ENCODE measurements around the gene PRKCE. TPM values are rescaled to one million over a fixed set of nuclear protein-coding genes. Genes with fewer than 3 reads are reported as not detected.

Gene PRKCE
- polyA plus RNA-seq, 1 experiment: 16.7 TPM

DNA sequence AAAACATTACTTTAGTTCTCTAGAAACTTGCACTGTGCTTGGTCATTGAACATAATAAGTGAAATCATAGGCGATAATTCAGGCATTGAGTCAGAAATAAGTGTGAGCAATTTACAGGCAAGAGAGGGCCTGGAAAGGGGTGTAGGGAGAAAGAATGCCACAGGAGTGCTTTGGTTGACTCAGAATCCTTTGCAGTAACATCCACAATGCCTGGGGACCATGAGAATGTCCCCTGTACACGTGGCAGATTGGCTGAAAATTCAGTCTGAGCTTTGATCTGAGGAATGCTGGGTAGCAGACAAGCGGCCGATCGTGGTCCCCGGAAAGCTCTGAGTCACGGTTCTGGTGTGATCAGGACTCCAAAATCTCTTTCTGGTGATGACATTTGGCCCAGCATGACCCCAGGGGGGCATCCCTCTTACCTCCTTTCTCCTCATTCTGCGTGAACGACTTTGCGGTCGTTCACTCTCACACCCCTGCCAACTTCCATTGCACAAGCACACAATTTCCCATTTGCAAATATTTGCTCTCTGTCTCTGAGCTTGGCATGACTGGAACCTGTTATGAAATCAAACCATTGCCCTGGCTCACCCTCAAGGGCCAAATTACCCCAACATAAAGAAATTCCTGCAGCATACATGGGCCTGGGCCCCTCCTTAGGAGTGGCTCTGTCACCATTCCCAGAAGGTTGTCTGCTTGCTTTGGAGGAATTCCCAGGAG, 340.7 kb downstream of the PRKCE start:
- no peaks in the 10 kb centered on the region for H3K9me3 ChIP-seq (ENCODE audit: control insufficient read depth, insufficient read depth, low read length)
- no peak for DNase-seq (ENCODE audit: low read depth, low spot score)
- H3K27me3 ChIP-seq (ENCODE audit: control insufficient read depth, insufficient read depth, low read length): no peaks in the 10 kb centered on the region
- TF ChIP-seq, protein P1, sequence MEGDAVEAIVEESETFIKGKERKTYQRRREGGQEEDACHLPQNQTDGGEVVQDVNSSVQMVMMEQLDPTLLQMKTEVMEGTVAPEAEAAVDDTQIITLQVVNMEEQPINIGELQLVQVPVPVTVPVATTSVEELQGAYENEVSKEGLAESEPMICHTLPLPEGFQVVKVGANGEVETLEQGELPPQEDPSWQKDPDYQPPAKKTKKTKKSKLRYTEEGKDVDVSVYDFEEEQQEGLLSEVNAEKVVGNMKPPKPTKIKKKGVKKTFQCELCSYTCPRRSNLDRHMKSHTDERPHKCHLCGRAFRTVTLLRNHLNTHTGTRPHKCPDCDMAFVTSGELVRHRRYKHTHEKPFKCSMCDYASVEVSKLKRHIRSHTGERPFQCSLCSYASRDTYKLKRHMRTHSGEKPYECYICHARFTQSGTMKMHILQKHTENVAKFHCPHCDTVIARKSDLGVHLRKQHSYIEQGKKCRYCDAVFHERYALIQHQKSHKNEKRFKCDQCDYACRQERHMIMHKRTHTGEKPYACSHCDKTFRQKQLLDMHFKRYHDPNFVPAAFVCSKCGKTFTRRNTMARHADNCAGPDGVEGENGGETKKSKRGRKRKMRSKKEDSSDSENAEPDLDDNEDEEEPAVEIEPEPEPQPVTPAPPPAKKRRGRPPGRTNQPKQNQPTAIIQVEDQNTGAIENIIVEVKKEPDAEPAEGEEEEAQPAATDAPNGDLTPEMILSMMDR (IDR thresholded peaks at IDR 0.05; ENCODE audit: low read depth, low read length): no peak
- CTCF ChIA-PET: interaction anchor here (0.6 to 2.9 kb wide), 10 partner anchors 11 to 462 kb away, joined by 3 to 20 read pairs (median 4); no protein-coding TSS in a partner anchor
- POLR2A ChIA-PET: interaction anchor here (0.5 to 1.9 kb wide), 4 partner anchors 9 to 305 kb away, joined by 3 to 6 read pairs (median 3); partner anchors contain the start of gene EPAS1
- peak overlapping the region; percentile 34 for H3K27ac ChIP-seq (ENCODE audit: low read depth, low read length)
- H3K4me3 ChIP-seq (ENCODE audit: low read depth, low read length): no peak overlapping the region

DNA sequence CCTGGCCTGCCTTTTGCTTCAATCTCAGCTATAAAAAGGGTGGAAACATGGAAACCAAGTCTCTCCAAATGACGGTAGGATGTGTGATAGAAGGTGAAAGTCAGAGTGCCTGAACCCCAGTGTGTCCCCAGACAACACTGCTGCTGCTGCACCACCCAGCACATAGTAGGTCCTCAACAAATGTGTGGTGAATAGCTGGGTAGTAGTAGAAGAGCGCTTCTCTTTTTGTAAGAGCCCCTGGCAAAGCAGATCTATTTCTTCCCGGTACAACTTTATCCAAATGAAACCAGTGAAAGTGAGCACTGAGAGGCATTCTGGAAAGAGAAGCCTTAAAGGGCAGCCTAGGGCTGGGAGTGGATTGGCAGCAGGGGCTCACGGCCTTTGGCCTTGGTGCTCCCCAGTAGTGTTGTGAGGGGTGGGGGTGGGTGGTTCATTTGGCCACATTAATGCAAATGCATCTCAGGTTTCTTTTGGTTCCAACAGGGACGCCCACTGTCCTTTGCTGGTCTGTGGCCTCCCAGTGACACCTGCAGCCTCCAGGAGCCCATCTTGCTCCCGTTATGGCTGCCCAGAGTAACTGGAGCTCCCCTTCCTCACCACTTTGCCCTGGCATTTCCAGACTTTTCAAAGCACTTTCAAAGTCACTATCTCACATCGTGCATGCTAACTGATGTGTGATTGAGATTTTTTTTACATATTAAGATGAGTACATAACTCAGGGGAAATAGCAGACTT, 341.4 kb downstream of the PRKCE start:
- TF ChIP-seq, protein P1 (IDR thresholded peaks at IDR 0.05; ENCODE audit: low read depth, low read length): no peak
- no peak overlapping the region for H3K4me3 ChIP-seq (ENCODE audit: low read depth, low read length)
- ChIA-PET CTCF (interaction anchor here (0.5 to 2.9 kb wide), 26 partner anchors 10 to 659 kb away, joined by 3 to 20 read pairs (median 4); no protein-coding TSS in a partner anchor), POLR2A (interaction anchor here (0.6 to 1.9 kb wide), 3 partner anchors 9 to 304 kb away, joined by 3 to 6 read pairs (median 3); partner anchors contain the start of gene EPAS1)
- DNase-seq (ENCODE audit: low read depth, low spot score): no peak
- no peaks in the 10 kb centered on the region for H3K9me3 ChIP-seq (ENCODE audit: control insufficient read depth, insufficient read depth, low read length)
- H3K27me3 ChIP-seq (ENCODE audit: control insufficient read depth, insufficient read depth, low read length): no peaks in the 10 kb centered on the region
- H3K27ac ChIP-seq (ENCODE audit: low read depth, low read length): peak overlapping the region; percentile 34

GRCh38 chr2:45993476-45993991, 342.1 kb downstream of the PRKCE start:
- CTCF ChIA-PET: interaction anchor here (0.6 to 2.9 kb wide), 24 partner anchors 10 to 463 kb away, joined by 3 to 20 read pairs (median 4); no protein-coding TSS in a partner anchor
- TF ChIP-seq, protein P1 (IDR thresholded peaks at IDR 0.05; ENCODE audit: low read depth, low read length): peak; percentile 86
- Histone ChIP-seq H3K27ac (ENCODE audit: low read depth, low read length) (no peak overlapping the region), H3K9me3 (ENCODE audit: control insufficient read depth, insufficient read depth, low read length) (no peaks in the 10 kb centered on the region), H3K4me3 (ENCODE audit: low read depth, low read length) (no peak overlapping the region), H3K27me3 (ENCODE audit: control insufficient read depth, insufficient read depth, low read length) (no peaks in the 10 kb centered on the region)
- DNase-seq (ENCODE audit: low read depth, low spot score): peak; percentile 78
- POLR2A ChIA-PET: interaction anchor here (0.6 to 1.9 kb wide), 2 partner anchors 304 to 532 kb away, joined by 4 to 6 read pairs; partner anchors contain the start of gene EPAS1

GRCh38 chr2:45994060-45994459, 342.6 kb downstream of the PRKCE start:
- ChIA-PET CTCF (interaction anchor here (0.6 to 2.9 kb wide), 19 partner anchors 9 to 462 kb away, joined by 3 to 20 read pairs (median 4); no protein-coding TSS in a partner anchor), POLR2A (interaction anchor here (0.6 kb wide), 1 partner anchor 532 kb away, joined by 4 read pairs; no protein-coding TSS in a partner anchor)
- H3K4me3 ChIP-seq (ENCODE audit: low read depth, low read length): no peak overlapping the region
- TF ChIP-seq, protein P1 (IDR thresholded peaks at IDR 0.05; ENCODE audit: low read depth, low read length): no peak
- no peaks in the 10 kb centered on the region for H3K9me3 ChIP-seq (ENCODE audit: control insufficient read depth, insufficient read depth, low read length)
- no peak for DNase-seq (ENCODE audit: low read depth, low spot score)
- no peaks in the 10 kb centered on the region for H3K27me3 ChIP-seq (ENCODE audit: control insufficient read depth, insufficient read depth, low read length)
- no peak overlapping the region for H3K27ac ChIP-seq (ENCODE audit: low read depth, low read length)
